NCI-H2171 (cell line): ENCODE data around the gene LSAMP.
A peak's percentile ranks its signal among the peaks of the same experiment; 100 is the strongest.

Experiments used
- DNase-seq: peaks from one replicate; lab custom pipeline; 2025; lab: John Stamatoyannopoulos, UW

The LSAMP gene

GRCh38 chr3:116164039-116164438 lies 281.2 kb downstream of the LSAMP start:
- no peak for DNase-seq

- DNase-seq, result no peak
These were observed 283.4 kb downstream of the LSAMP start for GRCh38 chr3:116161575-116162525.

- no peak for DNase-seq
These were observed 284.7 kb downstream of the LSAMP start for GRCh38 chr3:116160594-116160993.

GRCh38 chr3:116155841-116156240 lies 289.4 kb downstream of the LSAMP start:
- peak; percentile 65 for DNase-seq

- no peak for DNase-seq
These were observed 290.9 kb downstream of the LSAMP start for GRCh38 chr3:116154389-116154788.

GRCh38 chr3:116153174-116153573 lies 292.1 kb downstream of the LSAMP start:
- DNase-seq, result no peak

- DNase-seq, result no peak
These were observed 294.6 kb downstream of the LSAMP start for GRCh38 chr3:116150655-116151167.

GRCh38 chr3:116148881-116149851 lies 296.1 kb downstream of the LSAMP start:
- DNase-seq, result peak; percentile 35

- no peak for DNase-seq
These were observed 299.7 kb downstream of the LSAMP start for GRCh38 chr3:116145613-116146012.

- DNase-seq, result no peak
These were observed 303.6 kb downstream of the LSAMP start for GRCh38 chr3:116141724-116142123.

GRCh38 chr3:116140100-116140689 lies 305.1 kb downstream of the LSAMP start:
- DNase-seq, result peak; percentile 64

GRCh38 chr3:116139641-116140040 lies 305.6 kb downstream of the LSAMP start:
- no peak for DNase-seq

- DNase-seq, result no peak
These were observed 309.7 kb downstream of the LSAMP start for GRCh38 chr3:116135457-116136085.

GRCh38 chr3:116129187-116129946 lies 315.9 kb downstream of the LSAMP start:
- no peak for DNase-seq

GRCh38 chr3:116127464-116127863 lies 317.8 kb downstream of the LSAMP start:
- no peak for DNase-seq

GRCh38 chr3:116124166-116124565 lies 321.1 kb downstream of the LSAMP start:
- DNase-seq, result no peak

GRCh38 chr3:116118475-116119169 lies 326.7 kb downstream of the LSAMP start:
- DNase-seq, result no peak

GRCh38 chr3:116114586-116114985 lies 330.7 kb downstream of the LSAMP start:
- DNase-seq, result no peak

- no peak for DNase-seq
These were observed 332.6 kb downstream of the LSAMP start for GRCh38 chr3:116112696-116113095.

GRCh38 chr3:116111765-116112164 lies 333.5 kb downstream of the LSAMP start:
- no peak for DNase-seq
